Aorta (tissue), 5 donors: ENCODE measurements around the gene MYOZ3. TPM values are rescaled to one million over a fixed set of nuclear protein-coding genes. Genes with fewer than 3 reads are reported as not detected.

Source experiments
- ATAC-seq: fragments of 200-7000 bp; cut with Tn5 transposase; one replicate; pipeline ENCODE4 v1.9.1; 2022; ENCODE audit warnings: moderate library complexity; ENCODE audit not compliant: low FRiP score
- DNase-seq, 2 donors: peaks; one replicate each; pipeline ENCODE4 v3.0.0-alpha.2; 2020
- H3K27ac ChIP-seq, 2 donors: one replicate each; pipeline ENCODE4 v1.5.1; 2013; ENCODE audit warnings: low read length in 2 of 2, mild to moderate bottlenecking in 2 of 2, moderate library complexity in 2 of 2, control low read depth in 1 of 2, inconsistent platforms in 1 of 2, low read depth in 1 of 2
- H3K27me3 ChIP-seq, 2 donors: one replicate each; pipeline ENCODE4 v1.6.1; 2013; ENCODE audit warnings: control low read depth in 1 of 2, low read length in 1 of 2, mild to moderate bottlenecking in 1 of 2, moderate library complexity in 1 of 2; ENCODE audit not compliant: insufficient read depth in 2 of 2, control insufficient read depth in 1 of 2
- H3K36me3 ChIP-seq, 2 donors: one replicate each; pipeline ENCODE4 v1.6.1; 2013; ENCODE audit warnings: control low read depth in 1 of 2, low read length in 1 of 2, mild to moderate bottlenecking in 1 of 2; ENCODE audit not compliant: insufficient read depth in 2 of 2, control insufficient read depth in 1 of 2
- H3K4me1 ChIP-seq, 2 donors: one replicate each; pipeline ENCODE4 v1.6.1; 2013; ENCODE audit warnings: low read length in 2 of 2, control low read depth in 1 of 2, mild to moderate bottlenecking in 1 of 2, moderate library complexity in 1 of 2; ENCODE audit not compliant: insufficient read depth in 2 of 2, control insufficient read depth in 1 of 2
- H3K4me3 ChIP-seq, 2 donors: one replicate each; pipeline ENCODE4 v1.5.1; 2013; ENCODE audit warnings: low read length in 2 of 2, control low read depth in 1 of 2, mild to moderate bottlenecking in 1 of 2
- H3K9me3 ChIP-seq: one replicate; pipeline ENCODE4 v1.6.1; 2013; ENCODE audit warnings: mild to moderate bottlenecking, low read length; ENCODE audit not compliant: control insufficient read depth
- WGBS, 2 donors: extraction: QIAGEN DNeasy Blood & Tissue Kit; methylation state at CpG; one replicate each; pipeline ENCODE4 v1.1.7; 2013; 5-methylcytosine and 5-hydroxymethylcytosine counted together
- intact Hi-C, 2 donors: fragments of 100-400 bp; cut with DNase I; formaldehyde crosslinking; loops; one replicate each; pipeline versions ENCODE4 v1.14.2 to v1.15.0; 2022
- polyA plus RNA-seq, 2 donors: library from polyadenylated mRNA; stranded (reverse); fragments of 200-250 nt; gene quantifications; one replicate each; pipeline ENCODE4 v1.2.3, GENCODE V29; 2013
- total RNA-seq, 2 donors: library from RNA; stranded (reverse); fragmentation: NEBNext Ultra II Directional; extraction: Animal tissue kit (Norgen Biotek cat#: 25700); gene quantifications; one replicate each; pipeline ENCODE4 v1.2.1, GENCODE V29; 2021
- donor health status: healthy with polysubstance abuse.
- donor health status: Bipolar disorder and iron deficiency.
- donor health status: DM: no; HTN: no; CAD: no.
- donor health status: DM: no; HTN: no; CAD: no.
- donor health status: DM: yes; HTN: yes; CAD: no.

Gene MYOZ3
- total and polyA plus RNA-seq, 4 donors: 2.0 to 14.1 (median 2.7) TPM

DNA sequence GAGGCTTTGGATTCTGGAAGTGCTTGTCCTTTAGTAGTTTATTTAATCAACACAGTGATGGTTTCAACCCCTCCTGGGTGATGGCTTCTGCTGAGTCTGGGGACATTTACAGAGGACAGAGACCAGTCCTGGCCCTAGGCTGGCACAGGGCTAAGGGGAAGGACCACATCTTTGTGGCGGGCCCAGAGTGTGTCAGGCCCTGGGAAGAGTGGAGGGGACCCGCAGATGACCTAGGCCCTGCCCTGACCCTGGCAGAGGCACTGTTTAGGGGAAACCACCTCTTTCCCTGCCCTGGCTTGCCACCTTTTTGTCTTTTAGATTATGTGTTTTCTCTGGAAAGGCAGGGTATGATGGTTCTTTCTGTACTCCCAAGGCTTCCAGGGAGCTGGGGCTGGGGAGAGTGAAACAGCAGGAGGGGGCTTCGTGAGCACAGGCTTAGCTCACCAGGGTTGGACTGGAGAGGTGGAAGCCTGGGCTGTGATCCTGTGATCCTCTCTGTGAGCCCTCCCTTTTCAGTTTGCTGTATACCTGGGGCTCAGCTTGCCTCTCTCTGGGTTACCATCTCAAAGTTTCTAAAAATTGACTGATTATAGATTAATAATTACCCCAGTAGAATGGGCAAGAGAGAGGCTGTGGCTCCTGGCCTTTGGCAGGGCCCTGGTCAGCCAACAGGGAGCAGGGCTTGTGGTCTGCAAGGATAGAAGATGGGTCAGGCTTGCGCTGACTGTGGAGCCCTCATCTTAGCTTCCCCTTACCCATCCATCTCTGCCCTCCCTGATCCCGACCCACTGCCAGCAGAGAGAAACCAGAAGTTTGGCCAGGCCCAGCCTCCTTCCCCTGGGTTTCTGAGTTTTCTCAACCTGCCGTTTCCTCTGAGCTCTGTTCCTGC lies 22.3 kb upstream of the MYOZ3 start:
- Histone ChIP-seq H3K4me1 (peaks cover 2 to 6% of the 10 kb centered on the region in 2 donors), H3K36me3 (peaks cover 0 to 4% of the 10 kb centered on the region in 2 donors), H3K27ac (peak overlapping the region; percentile 71 to 76), H3K9me3 (no peaks in the 10 kb centered on the region), H3K27me3 (no peaks in the 10 kb centered on the region), H3K4me3 (no peak overlapping the region)
- intact Hi-C loops: no loop called here
- DNase-seq (peak in 1 of 2 donors; percentile 67), ATAC-seq (no peak)
- 38 to 40% methylated on average over 6 of the region's 6 CpGs for WGBS, 2 donors

GRCh38 chr5:150639377-150639692 lies 21.7 kb upstream of the MYOZ3 start:
- DNase-seq (no peak), ATAC-seq (no peak)
- Histone ChIP-seq H3K27ac (peak overlapping the region in 1 of 2 donors; percentile 76), H3K9me3 (no peaks in the 10 kb centered on the region), H3K4me1 (peaks cover 2 to 6% of the 10 kb centered on the region in 2 donors), H3K4me3 (no peak overlapping the region), H3K36me3 (peaks cover 0 to 2% of the 10 kb centered on the region in 2 donors), H3K27me3 (no peaks in the 10 kb centered on the region)
- 44 to 52% methylated on average over 3 of the region's 3 CpGs for WGBS, 2 donors
- intact Hi-C loops: no loop called here

- WGBS, 2 donors: 6 to 10% methylated on average over 5 of the region's 5 CpGs
- peak overlapping the region in 1 of 2 donors; percentile 76 for H3K27ac ChIP-seq
- peak in 1 of 2 donors; percentile 70 for DNase-seq
- peaks cover 0 to under 1% of the 10 kb centered on the region in 2 donors for H3K36me3 ChIP-seq
- intact Hi-C loops: loop anchor here in 1 of 2 donors (5.0 kb wide), 1 partner anchor 37 kb away; no protein-coding TSS in a partner anchor
- no peak for ATAC-seq
- H3K9me3 ChIP-seq: no peaks in the 10 kb centered on the region
- H3K27me3 ChIP-seq: no peaks in the 10 kb centered on the region
- H3K4me1 ChIP-seq: peaks cover 2 to 6% of the 10 kb centered on the region in 2 donors
- H3K4me3 ChIP-seq: no peak overlapping the region
Measured at GRCh38 chr5:150639751-150640150, 21.3 kb upstream of the MYOZ3 start.

- Histone ChIP-seq H3K4me3 (no peak within 1 kb of the TSS), H3K36me3 (no peaks in the 10 kb centered on the region), H3K4me1 (peaks cover 2 to 6% of the 10 kb centered on the region in 2 donors), H3K27me3 (no peaks in the 10 kb centered on the region), H3K9me3 (no peaks in the 10 kb centered on the region), H3K27ac (peak within 1 kb of the TSS; percentile 89 to 93)
- ATAC-seq (peak; percentile 81), DNase-seq (peak; percentile 85 to 91)
- intact Hi-C loops: loop anchor here in 1 of 2 donors (5.0 kb wide), 1 partner anchor 38 kb away; no protein-coding TSS in a partner anchor
- WGBS, 2 donors: 1 to 5% methylated on average over 14 of the region's 14 CpGs
Measured at GRCh38 chr5:150640311-150641005, 20.6 kb upstream of the MYOZ3 start, which contains the start of gene SYNPO. TSS of gene SYNPO (plus strand) at chr5:150640660. CDS start at chr5:150648276, 7,616 bp downstream.

- H3K9me3 ChIP-seq: no peaks in the 10 kb centered on the region
- peak overlapping the region; percentile 89 to 93 for H3K27ac ChIP-seq
- H3K4me1 ChIP-seq: peaks cover 2 to 6% of the 10 kb centered on the region in 2 donors
- no peak overlapping the region for H3K4me3 ChIP-seq
- ATAC-seq (peak; percentile 54), DNase-seq (peak; percentile 84 to 91)
- 16 to 21% methylated on average over 9 of the region's 9 CpGs for WGBS, 2 donors
- H3K36me3 ChIP-seq: no peaks in the 10 kb centered on the region
- intact Hi-C loops: loop anchor here in 1 of 2 donors (5.0 kb wide), 1 partner anchor 39 kb away; no protein-coding TSS in a partner anchor
- no peaks in the 10 kb centered on the region for H3K27me3 ChIP-seq
Measured at GRCh38 chr5:150641006-150641570, 20.0 kb upstream of the MYOZ3 start.

DNA sequence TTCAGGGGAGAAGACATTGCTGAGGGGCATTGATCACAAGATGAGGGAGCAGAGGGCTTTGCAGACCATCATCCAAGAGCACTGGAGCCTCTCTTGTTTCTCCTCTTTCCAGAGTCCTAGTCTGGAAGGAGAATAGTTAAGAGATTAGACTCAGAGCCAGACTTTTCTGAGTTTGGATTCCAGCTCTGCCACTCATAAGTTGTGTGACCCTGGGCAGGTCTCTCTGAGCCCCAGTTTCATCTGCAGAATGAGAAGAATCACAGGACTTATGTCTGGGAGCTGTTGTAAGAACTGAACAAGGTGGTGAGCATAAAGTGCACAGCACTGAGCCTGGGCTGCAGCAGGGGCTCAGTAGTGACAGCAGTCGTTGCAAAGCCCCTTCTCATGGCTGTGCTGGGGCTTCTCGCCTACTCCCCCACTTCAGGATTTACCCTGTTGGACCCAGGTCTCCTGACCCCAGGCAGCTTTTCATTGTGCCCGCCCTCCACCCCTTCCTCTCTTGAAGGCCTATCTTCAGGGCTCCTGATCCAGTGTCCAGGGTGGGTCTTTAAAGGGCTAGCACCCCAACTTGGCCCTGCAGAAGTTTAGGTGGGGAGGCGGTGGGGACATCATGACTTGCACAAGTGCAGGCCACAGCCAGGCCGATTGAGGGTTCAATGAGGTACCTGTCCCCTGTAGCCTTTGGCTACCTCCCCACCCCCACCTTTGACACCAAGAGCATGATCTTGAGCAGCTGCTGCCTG lies 19.1 kb upstream of the MYOZ3 start:
- Histone ChIP-seq H3K4me1 (peaks cover 2 to 6% of the 10 kb centered on the region in 2 donors), H3K4me3 (no peak overlapping the region), H3K27me3 (no peaks in the 10 kb centered on the region), H3K36me3 (no peaks in the 10 kb centered on the region), H3K27ac (peak overlapping the region; percentile 89 to 93), H3K9me3 (no peaks in the 10 kb centered on the region)
- intact Hi-C loops: loop anchor here (2.0 to 5.0 kb wide), 2 partner anchors 40 to 47 kb away; no protein-coding TSS in a partner anchor
- ATAC-seq (no peak), DNase-seq (peak in 1 of 2 donors; percentile 44)
- 25 to 30% methylated on average over 4 to 5 of the region's 5 CpGs for WGBS, 2 donors

- DNase-seq (peak; percentile 90), ATAC-seq (peak; percentile 55)
- intact Hi-C loops: loop anchor here (2.0 to 5.0 kb wide), 2 partner anchors 40 to 48 kb away; no protein-coding TSS in a partner anchor
- Histone ChIP-seq H3K27me3 (no peaks in the 10 kb centered on the region), H3K4me3 (no peak overlapping the region), H3K9me3 (no peaks in the 10 kb centered on the region), H3K27ac (peak overlapping the region in 1 of 2 donors; percentile 89), H3K36me3 (no peaks in the 10 kb centered on the region), H3K4me1 (peaks cover 2 to 6% of the 10 kb centered on the region in 2 donors)
- 1 to 8% methylated on average over 5 of the region's 5 CpGs for WGBS, 2 donors
Measured at GRCh38 chr5:150642567-150642927, 18.5 kb upstream of the MYOZ3 start.
